SU-DHL-6 (cell line): ENCODE results near the gene CREB5.

Experiments
- H2AFZ ChIP-seq: fragments of 200-600 bp; sonication (generic); 2 replicates; pipeline ENCODE4 v1.6.1; 2014; ENCODE audit warnings: low read depth, mild to moderate bottlenecking, moderate library complexity, mixed read lengths, antibody characterized with exemption, low read length; ENCODE audit not compliant: severe bottlenecking
- H3F3A ChIP-seq: fragments of 200-600 bp; shearing (Covaris generic); 2 replicates; pipeline ENCODE4 v1.6.0; 2016; ENCODE audit warnings: antibody characterized with exemption, mild to moderate bottlenecking; ENCODE audit not compliant: insufficient read depth
- H3K27ac ChIP-seq: fragments of 200-600 bp; sonication (generic); 2 replicates; pipeline ENCODE4 v1.5.1; 2016; ENCODE audit warnings: low read depth, mild to moderate bottlenecking, low read length, moderate library complexity, mixed read lengths
- H3K27me3 ChIP-seq: fragments of 200-600 bp; sonication (generic), shearing (Covaris generic); 2 replicates; pipeline ENCODE4 v1.6.0; 2014; ENCODE audit warnings: mild to moderate bottlenecking, low read length
- H3K36me3 ChIP-seq: fragments of 200-600 bp; sonication (generic); 2 replicates; pipeline ENCODE4 v1.6.1; 2014; ENCODE audit warnings: mild to moderate bottlenecking, low read length, mixed read lengths
- H3K4me2 ChIP-seq: fragments of 300-600, 200-600 bp; shearing (Covaris generic), sonication (generic); 2 replicates; pipeline ENCODE4 v1.6.0; 2014; ENCODE audit warnings: low read length, low read depth, mild to moderate bottlenecking; ENCODE audit not compliant: poor library complexity, severe bottlenecking
- H3K4me3 ChIP-seq: fragments of 200-600 bp; sonication (generic); 2 replicates; pipeline ENCODE4 v1.5.1; 2014; ENCODE audit warnings: antibody characterized with exemption, low read length, mild to moderate bottlenecking, mixed read lengths; ENCODE audit not compliant: insufficient read depth, poor library complexity, severe bottlenecking
- H3K79me2 ChIP-seq: fragments of 200-600 bp; sonication (generic); 2 replicates; pipeline ENCODE4 v1.6.1; 2014; ENCODE audit warnings: mild to moderate bottlenecking, low read length, moderate library complexity; ENCODE audit not compliant: insufficient read depth
- H3K9ac ChIP-seq: fragments of 200-600 bp; sonication (generic); 2 replicates; pipeline ENCODE4 v1.7.0; 2014; ENCODE audit warnings: mild to moderate bottlenecking, low read length
- H3K9me2 ChIP-seq: fragments of 200-600 bp; sonication (generic); replicated peaks from 2 replicates; pipeline ENCODE4 v1.6.1; 2014; ENCODE audit warnings: low read length; ENCODE audit not compliant: insufficient read depth
- H3K9me3 ChIP-seq: fragments of 200-600 bp; sonication (generic); 2 replicates; pipeline ENCODE4 v1.6.1; 2014; ENCODE audit warnings: low read length, mixed read lengths; ENCODE audit not compliant: insufficient read depth
- H4K20me1 ChIP-seq: fragments of 200-600 bp; sonication (generic); 2 replicates; pipeline ENCODE4 v1.6.1; 2014; ENCODE audit warnings: low read depth, mild to moderate bottlenecking, antibody characterized with exemption, low read length, moderate library complexity, mixed read lengths
- CTCF ChIP-seq: fragments of 200-600 bp; sonication (generic); IDR thresholded peaks from one replicate; pipeline ENCODE4 v1.5.1; 2017; ENCODE audit warnings: antibody characterized with exemption, mild to moderate bottlenecking, low read length, moderate library complexity; ENCODE audit not compliant: insufficient read depth, poor library complexity, severe bottlenecking
- EZH2phosphoT487 ChIP-seq: fragments of 200-600 bp; sonication (generic), shearing (Covaris generic); conservative IDR thresholded peaks from 2 replicates; pipeline ENCODE4 v1.6.1; 2018; ENCODE audit warnings: mild to moderate bottlenecking, antibody characterized with exemption, low read length, moderate library complexity, mixed read lengths

CREB5 gene

GRCh38 chr7:28570113-28570969, 158.0 kb downstream of the CREB5 start:
- H3K9me2 ChIP-seq: no peaks in the 10 kb centered on the region
- peak overlapping the region; percentile 93 for H3K27ac ChIP-seq
- H3K27me3 ChIP-seq: no peaks in the 10 kb centered on the region
- H3K4me2 ChIP-seq: peak overlapping the region; percentile 67
- H3K4me3 ChIP-seq: peak overlapping the region; percentile 53
- H3K79me2 ChIP-seq: peaks cover 43% of the 10 kb centered on the region
- H3K9ac ChIP-seq: peak overlapping the region; percentile 59
- H3K9me3 ChIP-seq: no peaks in the 10 kb centered on the region
- peak overlapping the region; percentile 20 for H2AFZ ChIP-seq
- no peaks in the 10 kb centered on the region for H4K20me1 ChIP-seq
- peaks cover 42% of the 10 kb centered on the region for H3F3A ChIP-seq
- TF ChIP-seq EZH2phosphoT487: no peak
- no peak for TF ChIP-seq CTCF
- H3K36me3 ChIP-seq: peaks cover 4% of the 10 kb centered on the region

GRCh38 chr7:28570970-28571288, 158.6 kb downstream of the CREB5 start:
- H3F3A ChIP-seq: peaks cover 42% of the 10 kb centered on the region
- no peak overlapping the region for H2AFZ ChIP-seq
- H4K20me1 ChIP-seq: no peaks in the 10 kb centered on the region
- peak overlapping the region; percentile 67 for H3K4me2 ChIP-seq
- H3K9me2 ChIP-seq: no peaks in the 10 kb centered on the region
- H3K27ac ChIP-seq: peak overlapping the region; percentile 93
- H3K4me3 ChIP-seq: peak overlapping the region; percentile 53
- no peaks in the 10 kb centered on the region for H3K9me3 ChIP-seq
- H3K79me2 ChIP-seq: peaks cover 46% of the 10 kb centered on the region
- no peaks in the 10 kb centered on the region for H3K27me3 ChIP-seq
- peak overlapping the region; percentile 59 for H3K9ac ChIP-seq
- no peak for TF ChIP-seq CTCF
- TF ChIP-seq EZH2phosphoT487: no peak
- peaks cover 4% of the 10 kb centered on the region for H3K36me3 ChIP-seq

GRCh38 chr7:28571405-28571804, 159.1 kb downstream of the CREB5 start:
- H3K27ac ChIP-seq: peak overlapping the region; percentile 93
- H3K4me2 ChIP-seq: peak overlapping the region; percentile 67
- peaks cover 4% of the 10 kb centered on the region for H3K36me3 ChIP-seq
- no peaks in the 10 kb centered on the region for H3K9me3 ChIP-seq
- no peaks in the 10 kb centered on the region for H3K27me3 ChIP-seq
- no peaks in the 10 kb centered on the region for H3K9me2 ChIP-seq
- H2AFZ ChIP-seq: no peak overlapping the region
- peaks cover 42% of the 10 kb centered on the region for H3F3A ChIP-seq
- H3K4me3 ChIP-seq: peak overlapping the region; percentile 53
- peak overlapping the region; percentile 59 for H3K9ac ChIP-seq
- TF ChIP-seq EZH2phosphoT487: no peak
- no peak for TF ChIP-seq CTCF
- H4K20me1 ChIP-seq: no peaks in the 10 kb centered on the region
- peaks cover 50% of the 10 kb centered on the region for H3K79me2 ChIP-seq
